ENCODE results near the gene LRFN2. TPM values are rescaled to one million over a fixed set of nuclear protein-coding genes. Genes with fewer than 3 reads are reported as not detected.

LRFN2 gene
- total and polyA plus RNA-seq, 2 of the 8 experiments (the other 6 are each of a cell fraction or from before 2014, with no cell fraction given) = 2.3 TPM

DNA sequence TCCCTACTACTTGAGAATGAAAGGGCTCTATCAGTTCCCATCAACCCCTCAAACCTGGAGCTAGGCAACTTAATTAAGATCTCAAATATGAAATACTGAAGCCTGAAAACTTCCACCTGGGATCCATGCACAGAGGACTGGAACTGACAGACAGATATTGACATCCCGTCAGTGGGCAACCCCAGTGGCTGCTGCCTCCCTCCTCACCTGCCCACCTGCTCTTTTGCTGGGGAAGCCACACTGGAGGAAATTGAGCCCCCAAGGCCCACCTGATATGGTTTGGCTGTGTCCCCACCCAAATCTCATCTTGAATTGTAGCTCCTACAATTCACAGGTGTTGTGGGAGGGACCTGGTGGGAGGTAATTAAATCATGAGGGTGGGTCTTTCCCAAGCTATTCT is 192.8 kb downstream of the LRFN2 start:
- no peak overlapping the region for H3K18ac ChIP-seq (ENCODE audit: extremely low read depth, low read length)
- H2BK15ac ChIP-seq (ENCODE audit: low read length) = no peak overlapping the region
- TF ChIP-seq SUZ12 (IDR thresholded peaks at IDR 0.05; ENCODE audit: low read length) = no peak
- no peak for TF ChIP-seq RAD21 (IDR thresholded peaks at IDR 0.05 in 1 of 2, conservative IDR thresholded peaks at IDR 0.05 in 1 of 2; ENCODE audit: low read depth in 2 of 2, low read length in 2 of 2)
- TF ChIP-seq, protein P1, sequence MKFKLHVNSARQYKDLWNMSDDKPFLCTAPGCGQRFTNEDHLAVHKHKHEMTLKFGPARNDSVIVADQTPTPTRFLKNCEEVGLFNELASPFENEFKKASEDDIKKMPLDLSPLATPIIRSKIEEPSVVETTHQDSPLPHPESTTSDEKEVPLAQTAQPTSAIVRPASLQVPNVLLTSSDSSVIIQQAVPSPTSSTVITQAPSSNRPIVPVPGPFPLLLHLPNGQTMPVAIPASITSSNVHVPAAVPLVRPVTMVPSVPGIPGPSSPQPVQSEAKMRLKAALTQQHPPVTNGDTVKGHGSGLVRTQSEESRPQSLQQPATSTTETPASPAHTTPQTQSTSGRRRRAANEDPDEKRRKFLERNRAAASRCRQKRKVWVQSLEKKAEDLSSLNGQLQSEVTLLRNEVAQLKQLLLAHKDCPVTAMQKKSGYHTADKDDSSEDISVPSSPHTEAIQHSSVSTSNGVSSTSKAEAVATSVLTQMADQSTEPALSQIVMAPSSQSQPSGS (IDR thresholded peaks at IDR 0.05; ENCODE audit: low read length) = no peak
- TF ChIP-seq, protein P2, sequence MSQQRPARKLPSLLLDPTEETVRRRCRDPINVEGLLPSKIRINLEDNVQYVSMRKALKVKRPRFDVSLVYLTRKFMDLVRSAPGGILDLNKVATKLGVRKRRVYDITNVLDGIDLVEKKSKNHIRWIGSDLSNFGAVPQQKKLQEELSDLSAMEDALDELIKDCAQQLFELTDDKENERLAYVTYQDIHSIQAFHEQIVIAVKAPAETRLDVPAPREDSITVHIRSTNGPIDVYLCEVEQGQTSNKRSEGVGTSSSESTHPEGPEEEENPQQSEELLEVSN (IDR thresholded peaks at IDR 0.05) = no peak
- no peak for TF ChIP-seq POLR2A (IDR thresholded peaks at IDR 0.05; ENCODE audit: control extremely low read depth in 1 of 2, low read depth in 2 of 2, low read length in 2 of 2)
- no peak for TF ChIP-seq CTBP2 (IDR thresholded peaks at IDR 0.05; ENCODE audit: borderline replicate concordance, insufficient read depth, insufficient read length, low read length)
- H3K9me3 ChIP-seq (ENCODE audit: insufficient read depth in 2 of 2, low read depth in 1 of 2, low read length in 1 of 2) = no peaks in the 10 kb centered on the region
- H4K8ac ChIP-seq (ENCODE audit: extremely low read depth, insufficient read depth, low read length) = no peak overlapping the region
- no peaks in the 10 kb centered on the region for H3K36me3 ChIP-seq (ENCODE audit: control insufficient read depth in 2 of 4, insufficient read depth in 4 of 4, low read length in 3 of 4)
- H3K27me3 ChIP-seq (replicated peaks in 1 of 4; ENCODE audit: control insufficient read depth in 3 of 4, extremely low read depth in 1 of 4, insufficient read depth in 3 of 4, low read length in 3 of 4) = no peaks in the 10 kb centered on the region
- no peak overlapping the region for H3K23ac ChIP-seq (ENCODE audit: insufficient read length)
- H2BK20ac ChIP-seq (ENCODE audit: low read length) = no peak overlapping the region
- no peak overlapping the region for H2AFZ ChIP-seq (ENCODE audit: low read length)
- H3K23me2 ChIP-seq (ENCODE audit: low read depth, low read length) = 0 out of 2 replicates have a peak, but pooled peaks cover 2% of the 10 kb centered on the region
- no peak overlapping the region for H3K9ac ChIP-seq (replicated peaks in 1 of 4; ENCODE audit: extremely low read depth in 1 of 4, low read depth in 3 of 4, low read length in 3 of 4)
- no peak overlapping the region for H2BK12ac ChIP-seq (ENCODE audit: low read depth, low read length)
- no peak overlapping the region for H3K14ac ChIP-seq (ENCODE audit: insufficient read length)
- 88% methylated on average over 1 of the region's 1 CpG; no CpG with 5 or more reads in 1 of the 2 experiments for WGBS, 2 experiments (ENCODE audit: extremely low coverage in 1 of 2, insufficient coverage in 1 of 2, insufficient read length in 1 of 2, insufficient replicate concordance in 2 of 2, low coverage in 1 of 2, low lambda C conversion rate in 2 of 2, missing lambda C conversion rate in 1 of 2)
- no peak overlapping the region for H2AK5ac ChIP-seq (ENCODE audit: low read depth, low read length)
- no peak for FAIRE-seq
- no peaks in the 10 kb centered on the region for H4K20me1 ChIP-seq (replicated peaks in 1 of 2; ENCODE audit: control insufficient read depth in 1 of 2, insufficient read depth in 2 of 2, low read length in 2 of 2)
- H2BK5ac ChIP-seq (ENCODE audit: low read depth, low read length) = no peak overlapping the region
- DNase-seq (ENCODE audit: low read depth in 1 of 2, low spot score in 2 of 2) = peak in 1 of 2 experiments; percentile 30
- H3K4me2 ChIP-seq (ENCODE audit: insufficient read depth in 1 of 2, low read depth in 2 of 2, low read length in 2 of 2) = no peak overlapping the region
- no peak overlapping the region for H2BK120ac ChIP-seq (replicated peaks; ENCODE audit: low read depth, low read length)
- H3K79me1 ChIP-seq (ENCODE audit: low read depth, low read length) = no peaks in the 10 kb centered on the region
- H3K4me3 ChIP-seq (ENCODE audit: extremely low read depth in 1 of 4, insufficient read depth in 2 of 4, low read depth in 3 of 4, low read length in 4 of 4) = no peak overlapping the region
- H3K4ac ChIP-seq (replicated peaks; ENCODE audit: insufficient read length, low read depth, low read length) = no peak overlapping the region
- no peak overlapping the region for H3K56ac ChIP-seq (replicated peaks; ENCODE audit: insufficient read length, low read depth, low read length)
- H3K4me1 ChIP-seq (replicated peaks in 1 of 4; ENCODE audit: control insufficient read depth in 3 of 4, insufficient read depth in 4 of 4, low read length in 3 of 4) = peaks cover 0 to 2% (median 0%) of the 10 kb centered on the region in 4 experiments; a peak in 1 of 7 replicates
- ChIA-PET POLR2A (ENCODE audit: partially characterized antibody) (no interaction called here), CTCF (ENCODE audit: partially characterized antibody) (interaction anchor here (0.9 to 1.5 kb wide), 3 partner anchors 15 to 194 kb away, joined by 3 to 6 read pairs (median 3); no protein-coding TSS in a partner anchor)
- no peak overlapping the region for H3K27ac ChIP-seq (ENCODE audit: low read depth, low read length)
- H3K79me2 ChIP-seq (ENCODE audit: control insufficient read depth in 1 of 2, insufficient read depth in 2 of 2, low read length in 2 of 2) = no peaks in the 10 kb centered on the region
- no peak overlapping the region for H4K5ac ChIP-seq (ENCODE audit: insufficient read length, low read depth, low read length)
- no peak overlapping the region for H4K91ac ChIP-seq (replicated peaks; ENCODE audit: insufficient read length, low read length)

Data from H1 (cell line).